ENCODE measurements around the gene TCF12. TPM values are rescaled to one million over a fixed set of nuclear protein-coding genes. Genes with fewer than 3 reads are reported as not detected.

The TCF12 gene
- total and polyA plus RNA-seq, 2 of the 8 experiments (the other 6 are each of a cell fraction or from before 2014, with no cell fraction given): 85.8 to 101 TPM

- Histone ChIP-seq H3K4me1 (replicated peaks in 1 of 4; ENCODE audit: control insufficient read depth in 3 of 4, insufficient read depth in 4 of 4, low read length in 3 of 4) (peaks cover 0 to 3% (median 1%) of the 10 kb centered on the region in 4 experiments; a peak in 3 of 7 replicates), H2BK5ac (ENCODE audit: low read depth, low read length) (no peak overlapping the region), H2BK12ac (ENCODE audit: low read depth, low read length) (no peak overlapping the region), H3K23ac (ENCODE audit: insufficient read length) (no peak overlapping the region), H3K36me3 (ENCODE audit: control insufficient read depth in 2 of 4, insufficient read depth in 4 of 4, low read length in 3 of 4) (no peaks in the 10 kb centered on the region), H2BK20ac (ENCODE audit: low read length) (no peak overlapping the region), H2AK5ac (ENCODE audit: low read depth, low read length) (no peak overlapping the region), H3K14ac (ENCODE audit: insufficient read length) (no peak overlapping the region), H3K4ac (replicated peaks; ENCODE audit: insufficient read length, low read depth, low read length) (no peak overlapping the region), H3K79me2 (ENCODE audit: control insufficient read depth in 1 of 2, insufficient read depth in 2 of 2, low read length in 2 of 2) (peaks cover 0 to 52% of the 10 kb centered on the region in 2 experiments; a peak in 2 of 4 replicates), H3K9me3 (ENCODE audit: insufficient read depth in 2 of 2, low read depth in 1 of 2, low read length in 1 of 2) (no peaks in the 10 kb centered on the region), H3K4me3 (ENCODE audit: extremely low read depth in 1 of 4, insufficient read depth in 2 of 4, low read depth in 3 of 4, low read length in 4 of 4) (no peak overlapping the region), H3K56ac (replicated peaks; ENCODE audit: insufficient read length, low read depth, low read length) (no peak overlapping the region), H3K27me3 (replicated peaks in 1 of 4; ENCODE audit: control insufficient read depth in 3 of 4, extremely low read depth in 1 of 4, insufficient read depth in 3 of 4, low read length in 3 of 4) (no peaks in the 10 kb centered on the region), H3K79me1 (ENCODE audit: low read depth, low read length) (no peaks in the 10 kb centered on the region), H3K27ac (ENCODE audit: low read depth, low read length) (no peak overlapping the region), H4K5ac (ENCODE audit: insufficient read length, low read depth, low read length) (no peak overlapping the region), H3K4me2 (ENCODE audit: insufficient read depth in 1 of 2, low read depth in 2 of 2, low read length in 2 of 2) (no peak overlapping the region), H2BK120ac (replicated peaks; ENCODE audit: low read depth, low read length) (no peak overlapping the region), H2BK15ac (ENCODE audit: low read length) (no peak overlapping the region), H4K8ac (ENCODE audit: extremely low read depth, insufficient read depth, low read length) (no peak overlapping the region), H4K20me1 (replicated peaks in 1 of 2; ENCODE audit: control insufficient read depth in 1 of 2, insufficient read depth in 2 of 2, low read length in 2 of 2) (peaks cover 0 to 1% of the 10 kb centered on the region in 2 experiments), H2AFZ (ENCODE audit: low read length) (no peak overlapping the region), H3K9ac (replicated peaks in 1 of 4; ENCODE audit: extremely low read depth in 1 of 4, low read depth in 3 of 4, low read length in 3 of 4) (no peak overlapping the region), H4K91ac (replicated peaks; ENCODE audit: insufficient read length, low read length) (no peak overlapping the region), H3K23me2 (ENCODE audit: low read depth, low read length) (no peaks in the 10 kb centered on the region), H3K18ac (ENCODE audit: extremely low read depth, low read length) (no peak overlapping the region)
- ChIA-PET POLR2A (ENCODE audit: partially characterized antibody) (no interaction called here), CTCF (ENCODE audit: partially characterized antibody) (interaction anchor here (1.3 kb wide), 1 partner anchor 423 kb away, joined by 3 read pairs; no protein-coding TSS in a partner anchor)
- FAIRE-seq (no peak), DNase-seq (ENCODE audit: low read depth in 1 of 2, low spot score in 2 of 2) (no peak)
- 85% methylated on average over 3 of the region's 3 CpGs; no CpG with 5 or more reads in 1 of the 2 experiments for WGBS, 2 experiments (ENCODE audit: extremely low coverage in 1 of 2, insufficient coverage in 1 of 2, insufficient read length in 1 of 2, insufficient replicate concordance in 2 of 2, low coverage in 1 of 2, low lambda C conversion rate in 2 of 2, missing lambda C conversion rate in 1 of 2)
- TF ChIP-seq JUND (IDR thresholded peaks at IDR 0.05; ENCODE audit: low read length) (no peak), TAF1 (IDR thresholded peaks at IDR 0.05; ENCODE audit: low read depth, low read length) (no peak), GABPA (IDR thresholded peaks at IDR 0.05; ENCODE audit: borderline replicate concordance, insufficient read depth, low read length) (no peak), ASH2L (IDR thresholded peaks at IDR 0.05; ENCODE audit: low read length) (no peak), POLR2AphosphoS5 (IDR thresholded peaks at IDR 0.05; ENCODE audit: low read depth, low read length) (no peak), CHD1 (IDR thresholded peaks at IDR 0.05; ENCODE audit: low read depth, low read length) (no peak), KDM1A (IDR thresholded peaks at IDR 0.05; ENCODE audit: borderline replicate concordance, low read length) (no peak), SIX5 (IDR thresholded peaks at IDR 0.05; ENCODE audit: low read depth, low read length) (no peak), TAF7 (optimal IDR thresholded peaks at IDR 0.05; ENCODE audit: borderline replicate concordance, low read depth, low read length) (no peak), SIRT6 (IDR thresholded peaks at IDR 0.05; ENCODE audit: low read length) (no peak), SP2 (IDR thresholded peaks at IDR 0.05; ENCODE audit: low read length) (no peak), CHD2 (IDR thresholded peaks at IDR 0.05; ENCODE audit: low read length) (no peak), KDM4A (IDR thresholded peaks at IDR 0.05; ENCODE audit: low read depth, low read length, severe bottlenecking) (no peak), EP300 (IDR thresholded peaks at IDR 0.05; ENCODE audit: borderline replicate concordance in 1 of 2, low read depth in 2 of 2, low read length in 2 of 2) (no peak)
These were observed 163.7 kb downstream of the TCF12 start for GRCh38 chr15:57082054-57082728.
